Neuron (in vitro differentiated cells): ENCODE results near the gene KIF6.
"Not testable (repeated sequence)": the region's sequence is repeated elsewhere in the genome, so short reads cannot be mapped to it uniquely, and the experiment has no call there.

Experiments
- H2AFZ ChIP-seq: one replicate; pipeline ENCODE4 v1.6.1; 2013; ENCODE audit warnings: low read depth, mild to moderate bottlenecking, inconsistent platforms, low read length, moderate library complexity
- H3K27me3 ChIP-seq: one replicate; pipeline ENCODE4 v1.6.1; 2013; ENCODE audit warnings: low read length; ENCODE audit not compliant: insufficient read depth
- H3K36me3 ChIP-seq: one replicate; pipeline ENCODE4 v1.6.1; 2013; ENCODE audit warnings: low read length; ENCODE audit not compliant: insufficient read depth
- H3K4me1 ChIP-seq: one replicate; pipeline ENCODE4 v1.6.1; 2013; ENCODE audit warnings: low read length; ENCODE audit not compliant: insufficient read depth
- H3K4me3 ChIP-seq: 2 replicates; pipeline ENCODE4 v1.5.1; 2013; ENCODE audit warnings: mild to moderate bottlenecking, low read length, moderate library complexity
- H3K9me3 ChIP-seq: one replicate; pipeline ENCODE4 v1.6.1; 2013; ENCODE audit warnings: low read length

The KIF6 gene

DNA sequence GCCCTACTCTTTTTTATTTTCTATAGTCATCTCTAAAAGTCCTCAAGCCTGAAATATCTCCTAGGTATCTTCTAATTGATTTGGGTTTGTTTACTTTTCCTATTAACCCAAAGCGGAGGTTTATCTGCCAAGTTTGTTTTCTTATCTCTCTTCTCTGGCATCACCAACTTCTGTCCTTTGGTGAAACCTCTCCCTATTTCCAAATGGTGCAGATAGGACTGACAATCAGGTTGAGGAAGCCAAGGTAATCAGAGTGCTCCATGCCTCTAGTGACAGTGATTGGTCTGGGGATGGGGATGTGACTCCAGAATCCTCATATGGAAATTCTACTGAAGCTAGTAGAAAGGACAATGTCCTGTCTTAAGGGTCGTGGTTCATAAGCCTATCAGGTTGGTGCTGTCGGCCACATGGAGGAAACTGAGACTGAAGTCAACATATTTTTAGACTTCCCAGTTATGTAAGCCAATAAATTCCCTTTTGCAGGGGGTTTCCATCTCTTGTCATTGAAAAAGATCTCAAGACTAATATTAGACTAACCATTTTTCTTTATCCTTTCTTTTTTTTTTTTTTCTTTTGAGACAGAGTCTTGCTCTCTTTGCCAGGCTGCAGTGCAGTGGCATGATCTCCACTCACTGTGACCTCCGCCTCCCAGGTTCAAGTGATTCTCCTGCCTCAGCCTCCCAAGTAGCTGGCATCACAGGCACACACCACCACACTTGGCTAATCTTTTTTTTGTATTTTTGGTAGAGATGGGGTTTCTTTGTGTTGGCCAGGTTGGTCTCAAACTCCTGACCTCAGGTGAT lies 28.0 kb downstream of the KIF6 start:
- Histone ChIP-seq H3K36me3 (no peaks in the 10 kb centered on the region), H3K27me3 (peaks cover 2% of the 10 kb centered on the region), H3K4me3 (no peak overlapping the region), H2AFZ (no peak overlapping the region), H3K9me3 (no peaks in the 10 kb centered on the region), H3K4me1 (no peaks in the 10 kb centered on the region)

DNA sequence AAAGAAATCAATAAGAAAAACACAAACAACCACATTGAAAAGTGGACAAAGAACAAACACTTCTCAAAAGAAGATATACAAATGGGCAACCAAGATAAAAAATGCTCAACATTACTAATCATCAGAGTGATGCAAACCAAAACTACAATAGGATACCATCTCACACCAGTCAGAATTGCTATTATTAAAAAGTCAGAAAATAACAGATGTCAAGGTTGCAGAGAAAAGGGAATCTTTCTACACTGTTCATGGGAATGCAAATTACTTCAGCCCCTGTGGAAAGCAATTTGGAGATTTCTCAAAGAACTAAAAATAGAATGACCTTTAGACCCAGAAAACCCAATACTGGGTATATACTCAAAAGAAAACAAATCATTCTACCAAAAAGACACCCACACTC lies 29.8 kb downstream of the KIF6 start:
- no peaks in the 10 kb centered on the region for H3K36me3 ChIP-seq
- H3K4me3 ChIP-seq, result no peak overlapping the region
- H2AFZ ChIP-seq, result no peak overlapping the region

DNA sequence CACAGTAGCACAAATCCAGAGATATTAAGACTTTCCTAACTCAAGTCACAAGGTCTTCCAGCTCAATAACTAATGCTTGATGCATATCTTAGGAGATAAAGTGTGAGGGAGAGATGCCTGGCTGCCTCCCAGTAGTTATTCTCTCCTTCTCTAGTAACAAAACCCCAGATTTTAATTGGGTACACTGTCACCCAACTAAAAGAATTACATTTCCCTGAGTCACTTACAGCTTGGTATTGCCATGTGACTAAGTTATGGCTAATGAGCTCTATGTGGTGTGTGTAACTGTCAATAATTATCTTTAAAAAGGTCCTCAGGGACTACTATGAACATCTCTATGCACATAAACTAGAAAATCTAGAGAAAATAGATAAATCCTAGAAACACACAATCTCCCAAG lies 32.0 kb downstream of the KIF6 start:
- Histone ChIP-seq H3K4me1 (no peaks in the 10 kb centered on the region), H3K9me3 (no peaks in the 10 kb centered on the region)

More for the DNA sequence above, 29.8 kb downstream of the KIF6 start:
- peaks cover 2% of the 10 kb centered on the region for H3K27me3 ChIP-seq
- no peaks in the 10 kb centered on the region for H3K9me3 ChIP-seq
- no peaks in the 10 kb centered on the region for H3K4me1 ChIP-seq

DNA sequence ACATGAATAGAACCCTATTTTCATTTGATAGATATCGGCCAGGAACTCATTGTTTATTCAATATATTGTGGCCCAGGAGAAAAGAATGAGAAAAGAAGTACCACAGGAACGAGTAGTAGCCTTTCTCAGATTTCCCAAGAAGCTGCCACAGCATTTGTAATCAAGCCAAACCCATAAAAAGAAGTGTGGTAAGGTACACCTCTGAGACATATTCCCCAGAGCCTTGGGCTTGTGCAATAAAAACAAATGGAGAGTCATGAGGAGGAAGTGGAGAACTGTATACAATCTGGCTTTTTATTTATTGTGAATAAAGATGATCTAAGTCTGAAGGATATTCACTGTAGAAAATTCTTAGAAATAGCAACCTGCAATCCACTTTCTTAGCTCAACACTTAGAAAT lies 36.7 kb downstream of the KIF6 start:
- Histone ChIP-seq H3K27me3 (peaks cover 2% of the 10 kb centered on the region), H3K36me3 (no peaks in the 10 kb centered on the region), H3K9me3 (no peaks in the 10 kb centered on the region), H3K4me1 (peaks cover 5% of the 10 kb centered on the region), H2AFZ (no peak overlapping the region), H3K4me3 (no peak overlapping the region)

More for the DNA sequence above, 32.0 kb downstream of the KIF6 start:
- Histone ChIP-seq H2AFZ (no peak overlapping the region), H3K4me3 (no peak overlapping the region), H3K36me3 (no peaks in the 10 kb centered on the region), H3K27me3 (peaks cover 2% of the 10 kb centered on the region)

DNA sequence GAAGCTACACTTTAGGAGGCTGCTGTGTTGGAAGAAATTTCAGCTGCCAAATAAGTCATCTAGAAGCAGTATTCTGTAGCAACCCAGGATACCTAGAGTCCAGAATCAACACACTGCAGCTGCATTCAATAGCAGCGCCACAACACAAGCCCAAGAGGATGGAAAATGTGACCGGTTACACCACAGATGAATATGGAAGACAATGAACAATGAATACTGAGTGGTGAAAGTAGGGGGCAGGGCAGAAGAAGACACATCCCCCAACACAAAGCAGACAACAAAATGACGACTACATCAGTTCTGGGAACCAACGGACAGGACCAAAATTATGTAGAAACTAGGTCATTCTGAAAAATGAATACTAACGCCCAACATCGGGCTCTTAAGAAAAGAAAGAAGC lies 38.2 kb downstream of the KIF6 start:
- Histone ChIP-seq H3K36me3 (no peaks in the 10 kb centered on the region), H3K4me3 (no peak overlapping the region), H2AFZ (no peak overlapping the region), H3K27me3 (no peaks in the 10 kb centered on the region), H3K9me3 (no peaks in the 10 kb centered on the region), H3K4me1 (peaks cover 5% of the 10 kb centered on the region)

DNA sequence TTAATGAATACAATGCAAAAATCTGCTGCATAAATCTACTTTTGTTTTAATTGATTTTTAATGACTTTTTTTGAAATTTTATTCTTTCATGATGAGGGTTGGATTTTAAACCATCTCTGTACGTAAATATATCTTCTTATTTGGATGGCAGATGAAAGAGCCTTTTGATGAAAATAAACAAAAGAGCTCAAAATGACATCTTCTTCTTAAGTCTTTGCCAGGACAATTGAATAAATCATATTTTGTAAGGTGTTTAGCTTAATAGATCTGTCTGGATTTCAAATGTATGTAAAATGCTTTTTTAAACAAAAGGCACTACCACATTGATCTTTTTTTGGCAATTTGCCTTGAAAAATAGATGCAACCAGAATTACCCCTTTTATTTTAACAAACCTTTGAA lies 39.3 kb downstream of the KIF6 start:
- no peaks in the 10 kb centered on the region for H3K9me3 ChIP-seq

GRCh38 chr6:39685489-39685826 lies 39.8 kb downstream of the KIF6 start:
- no peak overlapping the region for H3K4me3 ChIP-seq
- peaks cover 5% of the 10 kb centered on the region for H3K4me1 ChIP-seq
- no peaks in the 10 kb centered on the region for H3K27me3 ChIP-seq
- H3K9me3 ChIP-seq, result no peaks in the 10 kb centered on the region
- H2AFZ ChIP-seq, result no peak overlapping the region
- no peaks in the 10 kb centered on the region for H3K36me3 ChIP-seq

More for the DNA sequence above, 39.3 kb downstream of the KIF6 start:
- no peaks in the 10 kb centered on the region for H3K27me3 ChIP-seq
- H3K36me3 ChIP-seq, result no peaks in the 10 kb centered on the region
- no peak overlapping the region for H3K4me3 ChIP-seq
- H2AFZ ChIP-seq, result no peak overlapping the region
- peaks cover 5% of the 10 kb centered on the region for H3K4me1 ChIP-seq

DNA sequence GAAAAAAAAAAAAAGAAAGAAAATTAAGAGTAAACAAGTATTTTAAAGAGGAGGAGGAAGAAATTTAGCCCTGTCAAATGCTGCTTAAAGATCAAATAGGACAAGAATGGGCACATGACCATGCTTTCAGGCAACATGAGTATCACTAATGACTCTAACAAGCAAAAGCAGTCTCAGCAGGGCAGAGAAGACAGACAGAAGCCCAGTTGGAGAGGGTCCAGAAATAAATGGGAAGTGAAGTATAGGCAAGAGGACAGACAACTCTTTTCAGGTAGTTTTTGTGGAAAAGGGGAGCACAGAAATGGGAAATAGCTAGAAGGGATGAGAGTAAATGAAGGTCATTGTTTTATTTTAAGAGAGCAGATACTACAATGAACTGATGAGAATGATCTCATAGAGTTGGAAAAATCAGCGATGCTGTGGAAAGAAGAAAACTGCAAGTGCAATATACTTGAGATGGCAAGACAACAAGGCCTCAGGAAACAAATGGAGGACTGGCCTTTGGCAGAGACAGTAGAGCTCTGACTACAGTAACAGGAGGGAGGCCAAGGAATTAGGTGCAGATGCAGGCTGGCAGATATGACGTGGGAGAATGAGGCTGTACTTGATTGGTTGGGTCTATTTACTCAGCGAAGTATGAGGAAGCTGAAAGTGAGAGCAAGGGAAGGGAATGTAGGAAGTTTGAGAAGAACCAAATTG lies 40.3 kb downstream of the KIF6 start:
- Histone ChIP-seq H2AFZ (no peak overlapping the region), H3K36me3 (no peaks in the 10 kb centered on the region), H3K27me3 (no peaks in the 10 kb centered on the region), H3K9me3 (no peaks in the 10 kb centered on the region), H3K4me3 (no peak overlapping the region), H3K4me1 (peaks cover 5% of the 10 kb centered on the region)

DNA sequence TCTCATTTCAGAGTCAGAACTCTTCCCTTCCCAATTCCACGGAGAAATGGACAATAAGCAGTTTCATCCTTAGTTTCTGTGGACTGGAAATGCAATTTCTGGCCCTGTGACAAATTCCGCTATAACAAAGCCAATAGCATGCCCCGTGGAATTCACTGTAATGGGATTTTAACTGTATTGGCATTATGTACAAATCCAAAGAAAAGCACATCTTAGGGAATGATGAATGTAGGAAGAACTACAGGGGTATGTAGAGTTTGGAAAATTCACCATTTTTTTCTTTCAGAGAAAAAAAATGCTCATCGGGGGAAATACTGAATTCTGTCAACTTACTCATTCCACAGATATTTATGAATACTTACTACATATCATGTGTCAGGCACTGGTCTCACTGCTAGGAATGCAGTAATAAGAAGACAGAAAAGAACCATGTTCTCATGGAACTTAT lies 43.5 kb downstream of the KIF6 start:
- H3K9me3 ChIP-seq, result no peaks in the 10 kb centered on the region
- H3K27me3 ChIP-seq, result no peaks in the 10 kb centered on the region
- no peaks in the 10 kb centered on the region for H3K4me1 ChIP-seq
- H3K4me3 ChIP-seq, result no peak overlapping the region
- H2AFZ ChIP-seq, result no peak overlapping the region
- H3K36me3 ChIP-seq, result no peaks in the 10 kb centered on the region

- Histone ChIP-seq H3K9me3 (no peaks in the 10 kb centered on the region), H3K36me3 (no peaks in the 10 kb centered on the region), H3K27me3 (no peaks in the 10 kb centered on the region), H3K4me3 (no peak overlapping the region), H3K4me1 (no peaks in the 10 kb centered on the region), H2AFZ (no peak overlapping the region)
Measured at GRCh38 chr6:39678914-39679313, 46.3 kb downstream of the KIF6 start.

GRCh38 chr6:39677318-39677717 lies 47.9 kb downstream of the KIF6 start:
- not testable (repeated sequence) for H3K4me1 ChIP-seq, H3K4me3 ChIP-seq, H3K9me3 ChIP-seq, H3K36me3 ChIP-seq, H2AFZ ChIP-seq, H3K27me3 ChIP-seq

- Histone ChIP-seq H3K4me1 (peaks cover 2% of the 10 kb centered on the region), H3K9me3 (no peaks in the 10 kb centered on the region), H3K36me3 (no peaks in the 10 kb centered on the region), H3K4me3 (no peak overlapping the region), H3K27me3 (no peaks in the 10 kb centered on the region), H2AFZ (no peak overlapping the region)
Measured at GRCh38 chr6:39670519-39670918, 54.7 kb downstream of the KIF6 start.

DNA sequence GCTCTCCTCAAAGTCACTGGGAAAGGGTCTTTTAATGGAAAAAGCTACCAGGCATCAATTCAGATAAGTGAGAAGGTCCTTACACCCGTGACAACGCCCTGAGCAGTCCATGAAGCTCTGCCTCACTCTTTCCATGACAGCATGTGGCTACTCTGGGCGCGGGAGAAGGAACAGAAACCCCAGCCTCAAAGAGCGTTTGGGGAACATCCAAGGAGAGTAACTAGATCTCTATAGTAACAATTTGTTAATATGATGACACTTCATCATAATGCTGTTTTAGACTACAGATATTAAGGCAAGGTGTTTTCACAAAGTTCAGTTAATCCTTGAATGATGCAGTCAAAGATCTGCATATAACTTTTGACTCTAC lies 55.2 kb downstream of the KIF6 start:
- no peaks in the 10 kb centered on the region for H3K36me3 ChIP-seq
- H3K27me3 ChIP-seq, result no peaks in the 10 kb centered on the region
- no peak overlapping the region for H3K4me3 ChIP-seq
- no peaks in the 10 kb centered on the region for H3K9me3 ChIP-seq
- no peak overlapping the region for H2AFZ ChIP-seq
- peaks cover 2% of the 10 kb centered on the region for H3K4me1 ChIP-seq
